NT2/D1 (cell line): Measurements from ENCODE around the gene APBA2.

ENCODE experiments used
- SUZ12 ChIP-seq: IDR thresholded peaks from 2 replicates; pipeline ENCODE4 v1.6.1; 2011; ENCODE audit not compliant: insufficient read length, insufficient read depth; ENCODE audit errors: extremely low read depth
- YY1 ChIP-seq: IDR thresholded peaks from 2 replicates; pipeline ENCODE4 v1.6.1; 2011; ENCODE audit not compliant: insufficient read length, insufficient read depth

DNA sequence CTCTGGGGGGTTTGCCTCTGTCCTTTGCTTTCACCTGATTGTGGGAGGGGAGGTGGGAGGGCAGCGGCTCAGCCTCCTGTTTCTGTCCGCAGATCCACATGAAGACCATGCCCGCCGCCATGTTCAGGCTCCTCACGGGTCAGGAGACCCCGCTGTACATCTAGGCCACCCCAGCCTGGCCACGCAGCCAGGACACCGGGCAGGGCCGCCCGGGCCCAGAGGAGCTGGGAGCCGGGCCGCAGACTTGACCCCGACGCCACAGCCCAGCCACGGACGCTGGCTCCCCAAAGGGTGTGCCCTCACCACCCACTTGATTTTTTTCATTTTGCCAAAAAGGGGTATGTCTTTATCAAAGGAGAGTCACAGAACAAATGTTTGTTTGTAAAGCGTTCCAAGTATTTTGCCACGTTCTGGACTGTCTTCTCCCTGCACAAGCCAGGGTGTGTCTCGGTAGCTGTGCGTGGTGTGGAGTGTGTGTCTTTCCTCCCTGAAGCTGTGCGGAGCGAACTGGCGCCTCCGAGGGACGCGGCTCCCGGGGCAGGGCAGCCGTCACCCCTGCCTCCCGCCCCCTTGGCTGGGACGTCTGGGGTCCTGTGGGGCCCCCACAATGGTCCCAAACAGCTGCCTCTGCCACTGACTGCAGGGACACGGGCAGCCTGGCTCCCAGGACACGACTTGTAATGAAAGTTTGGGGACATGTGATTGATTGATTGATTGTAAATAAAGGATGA, 231.4 kb downstream of the APBA2 start:
- TF ChIP-seq YY1 (no peak), SUZ12 (no peak)
